Astrocyte of the hippocampus (primary cell): Measurements from ENCODE around the gene PAX6.

Source experiments
- DNase-seq: peaks from one replicate; pipeline ENCODE4 v3.0.0; 2011; ENCODE audit warnings: low read depth, low spot score

PAX6 gene

GRCh38 chr11:31822927-31823643 is 12.0 kb upstream of the PAX6 start:
- peak; percentile 2 for DNase-seq

DNA sequence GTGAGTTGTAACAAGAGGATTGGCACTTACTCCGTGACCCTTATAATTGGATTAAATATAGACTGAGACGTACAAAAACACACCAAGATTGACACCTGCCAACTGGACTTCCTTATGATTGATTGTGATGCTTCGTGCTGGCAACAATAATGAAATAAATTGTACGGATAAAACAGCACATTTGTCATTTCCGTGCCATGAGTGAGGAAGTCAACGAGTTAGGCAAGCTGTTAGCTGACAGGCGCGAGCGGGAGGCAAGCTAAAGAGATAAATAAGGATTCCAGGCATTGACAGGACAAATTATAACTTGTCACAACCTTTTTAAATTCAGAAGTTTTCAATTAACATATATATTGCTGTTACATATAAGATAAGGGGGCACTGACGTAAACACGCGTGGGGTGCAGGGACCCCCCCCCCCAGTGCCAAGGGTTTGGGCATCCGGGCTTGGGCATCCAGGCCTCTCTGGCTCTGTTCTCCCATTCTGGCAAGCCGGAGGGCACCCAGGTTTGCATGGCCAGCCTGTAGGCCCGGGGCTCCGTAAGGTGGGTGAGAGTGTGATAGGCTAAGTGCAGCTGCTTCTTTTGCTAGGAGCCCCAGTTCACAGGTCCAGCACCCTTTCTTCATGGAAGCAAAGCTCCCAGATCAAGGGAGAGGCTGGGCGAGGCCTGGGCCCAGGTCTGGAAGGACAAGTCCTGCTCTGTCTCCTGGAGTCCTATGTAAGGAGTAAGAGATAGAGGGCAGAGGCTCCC is 11.2 kb upstream of the PAX6 start:
- DNase-seq = no peak

- no peak for DNase-seq
Measured at GRCh38 chr11:31821766-31822165, 10.6 kb upstream of the PAX6 start.

- DNase-seq = no peak
Measured at GRCh38 chr11:31821235-31821764, 10.2 kb upstream of the PAX6 start.

- peak; percentile 6 for DNase-seq
Measured at GRCh38 chr11:31820438-31820818, 9.3 kb upstream of the PAX6 start.

DNA sequence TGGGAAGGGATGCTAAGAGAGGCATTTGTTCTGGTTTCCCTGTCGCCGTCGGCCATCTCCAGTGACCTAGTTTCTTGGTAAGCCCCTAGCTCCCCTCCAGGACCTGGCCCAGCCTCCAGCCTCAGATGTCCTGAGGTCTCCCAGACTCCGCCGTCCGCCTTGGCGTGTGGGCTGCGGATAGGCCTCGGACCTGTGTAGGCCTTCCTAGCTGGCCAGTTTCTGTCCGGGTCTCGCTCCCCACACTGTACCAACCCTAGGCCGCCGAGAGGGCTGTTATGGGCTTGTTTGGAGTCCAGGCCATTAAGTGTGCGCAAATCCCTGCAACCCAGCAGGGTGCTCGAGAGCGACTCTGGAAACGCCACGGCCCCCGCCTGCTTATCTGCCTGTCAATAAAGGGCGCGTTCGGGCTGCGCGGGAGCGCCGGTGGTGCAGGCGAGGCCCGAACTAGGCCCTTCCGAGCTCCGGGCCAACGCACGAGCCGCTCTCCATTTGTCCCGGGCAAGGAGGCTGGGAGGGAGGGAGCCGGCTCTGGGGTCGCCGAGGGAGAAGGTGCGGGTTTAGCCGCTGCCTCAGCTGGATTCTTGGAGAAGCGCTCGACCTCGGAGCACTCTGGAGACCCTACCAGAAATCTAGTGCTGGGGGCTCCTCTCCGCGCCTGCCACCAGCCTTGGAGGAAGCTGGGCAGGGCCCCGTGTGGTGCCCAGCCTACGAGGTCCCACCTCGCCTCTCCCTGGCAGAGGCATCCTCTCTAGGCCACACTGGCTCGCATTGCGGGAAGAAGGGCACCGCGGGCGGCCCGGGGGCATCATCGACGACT is 8.7 kb upstream of the PAX6 start:
- no peak for DNase-seq

- DNase-seq = no peak
Measured at GRCh38 chr11:31818874-31819331, 7.8 kb upstream of the PAX6 start.

DNA sequence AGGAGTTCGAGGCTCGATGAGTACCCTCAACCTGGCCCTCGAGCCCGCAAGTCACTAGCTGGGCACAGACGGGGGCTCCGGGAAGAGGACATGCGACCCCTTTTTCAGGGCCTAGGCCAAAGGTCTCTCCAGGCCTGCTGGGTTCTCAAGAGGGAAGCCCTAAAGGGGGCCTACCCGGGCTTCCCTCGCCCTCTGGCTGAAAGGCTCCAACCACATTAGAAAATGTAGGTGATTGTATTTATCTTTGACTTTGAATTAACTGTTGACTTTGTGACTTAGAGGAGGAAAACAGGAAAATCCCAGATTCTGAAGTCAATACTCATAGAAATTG is 7.3 kb upstream of the PAX6 start:
- no peak for DNase-seq

DNA sequence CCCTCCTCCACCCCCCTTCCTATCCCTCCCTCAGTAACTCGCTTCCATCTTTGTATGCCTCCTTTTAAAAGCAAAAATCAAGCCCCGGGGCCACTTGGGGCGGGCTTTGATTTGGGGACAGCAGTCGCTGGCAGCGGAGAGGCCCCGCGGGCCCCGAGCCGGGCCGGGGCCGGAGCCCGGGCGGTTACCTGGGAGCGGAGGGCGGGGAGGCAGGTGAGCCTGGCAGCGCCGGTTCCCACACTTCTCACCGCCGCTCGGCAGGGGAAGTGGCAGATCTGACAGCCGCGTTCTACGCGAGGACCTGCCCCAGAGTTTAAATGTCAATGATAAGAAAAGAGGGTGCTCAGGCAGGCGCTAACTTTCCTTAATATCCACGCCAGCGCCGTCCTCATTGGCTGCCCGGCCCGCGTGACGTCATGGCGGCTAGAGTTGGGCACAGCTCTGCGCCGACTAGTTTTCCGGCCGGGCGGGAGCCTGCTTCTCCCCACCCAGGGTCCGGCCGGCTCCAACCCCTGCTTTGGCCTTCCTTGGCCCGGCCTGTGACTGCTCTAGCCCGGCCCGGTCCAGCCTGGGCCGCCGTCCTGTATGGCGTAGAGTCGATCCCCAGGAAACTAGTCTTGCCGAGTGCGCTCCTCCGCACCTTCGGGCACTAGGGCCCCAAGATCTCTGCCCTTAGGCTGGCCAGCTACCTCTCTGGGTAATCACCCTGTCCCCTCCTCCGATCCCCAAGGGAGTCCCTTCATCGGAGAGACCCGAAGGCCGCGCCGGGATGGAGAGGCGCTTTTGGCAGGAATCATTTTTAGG is 6.7 kb upstream of the PAX6 start:
- DNase-seq = peak; percentile 85

GRCh38 chr11:31817054-31817620 is 6.0 kb upstream of the PAX6 start:
- DNase-seq = peak; percentile 63

DNA sequence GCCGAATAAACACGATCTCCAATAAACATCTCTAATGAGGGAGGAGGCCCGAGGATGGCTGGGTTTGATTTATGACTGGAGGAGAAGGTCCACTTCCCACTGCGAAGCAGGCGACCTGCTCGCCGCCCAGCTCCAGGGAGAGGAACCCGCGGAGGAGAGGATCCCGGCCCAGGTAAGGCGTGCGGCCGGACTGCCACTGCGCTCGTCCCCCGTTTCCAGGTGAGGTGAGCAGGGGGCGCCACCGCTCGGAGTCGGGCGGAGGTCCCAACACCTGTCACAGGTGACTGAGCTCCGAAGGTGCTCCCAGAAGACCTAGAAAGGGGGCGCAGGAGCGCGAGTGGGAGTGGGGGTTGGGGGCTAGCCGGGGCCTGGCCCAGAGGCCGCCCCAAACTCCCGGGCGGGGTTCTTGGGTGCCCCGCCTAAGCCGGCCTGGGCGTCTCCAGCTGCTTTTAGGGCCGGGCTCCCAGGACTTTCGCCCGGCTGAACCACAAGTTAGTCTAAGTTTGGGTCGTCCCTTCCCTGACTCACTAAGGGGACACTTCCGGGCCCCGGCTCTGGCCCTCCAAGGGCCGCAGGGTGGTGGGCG is 5.4 kb upstream of the PAX6 start:
- DNase-seq = no peak

DNA sequence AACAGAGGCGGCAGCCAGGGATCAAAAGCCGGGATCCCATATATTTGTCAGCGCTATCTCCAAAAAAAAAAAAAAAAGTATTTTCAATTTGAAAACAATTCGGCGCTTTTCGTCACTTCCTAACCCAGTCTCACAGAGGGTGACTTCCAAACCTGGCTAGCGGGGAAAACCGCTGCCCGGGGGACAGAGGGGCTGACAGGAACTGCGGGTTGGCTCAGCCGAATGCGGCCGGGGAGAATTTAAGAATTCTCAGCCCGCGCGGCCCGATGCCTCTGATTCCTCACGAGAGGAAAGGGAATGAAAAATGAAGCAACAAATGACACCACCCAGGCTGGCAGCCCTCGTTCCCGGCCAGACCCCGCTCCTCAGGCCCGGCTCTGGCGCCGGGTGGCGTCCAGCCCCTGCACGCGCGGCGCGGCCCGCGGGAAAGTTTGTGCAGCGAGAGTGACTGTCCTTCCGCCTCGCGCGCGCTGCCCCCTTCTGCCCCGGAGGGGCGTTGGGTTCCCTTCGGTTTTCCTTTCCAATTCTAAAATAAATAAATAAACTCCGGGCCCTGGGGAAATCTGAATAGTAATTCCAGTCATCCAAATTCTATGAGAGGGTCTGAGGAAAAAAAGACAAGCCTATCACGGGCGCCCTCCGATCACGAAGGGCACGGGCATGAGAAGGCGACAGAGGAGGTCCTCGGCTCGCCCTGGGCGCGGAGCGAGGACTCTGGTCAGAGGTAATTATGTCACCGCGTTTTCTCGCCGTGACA is 4.8 kb upstream of the PAX6 start:
- DNase-seq = peak; percentile 63

GRCh38 chr11:31814176-31814868 is 3.2 kb upstream of the PAX6 start:
- peak; percentile 82 for DNase-seq

- peak; percentile 88 for DNase-seq
Measured at GRCh38 chr11:31813391-31814175, 2.5 kb upstream of the PAX6 start.

GRCh38 chr11:31812383-31813381 is 1.6 kb upstream of the PAX6 start:
- DNase-seq = peak; percentile 86

DNA sequence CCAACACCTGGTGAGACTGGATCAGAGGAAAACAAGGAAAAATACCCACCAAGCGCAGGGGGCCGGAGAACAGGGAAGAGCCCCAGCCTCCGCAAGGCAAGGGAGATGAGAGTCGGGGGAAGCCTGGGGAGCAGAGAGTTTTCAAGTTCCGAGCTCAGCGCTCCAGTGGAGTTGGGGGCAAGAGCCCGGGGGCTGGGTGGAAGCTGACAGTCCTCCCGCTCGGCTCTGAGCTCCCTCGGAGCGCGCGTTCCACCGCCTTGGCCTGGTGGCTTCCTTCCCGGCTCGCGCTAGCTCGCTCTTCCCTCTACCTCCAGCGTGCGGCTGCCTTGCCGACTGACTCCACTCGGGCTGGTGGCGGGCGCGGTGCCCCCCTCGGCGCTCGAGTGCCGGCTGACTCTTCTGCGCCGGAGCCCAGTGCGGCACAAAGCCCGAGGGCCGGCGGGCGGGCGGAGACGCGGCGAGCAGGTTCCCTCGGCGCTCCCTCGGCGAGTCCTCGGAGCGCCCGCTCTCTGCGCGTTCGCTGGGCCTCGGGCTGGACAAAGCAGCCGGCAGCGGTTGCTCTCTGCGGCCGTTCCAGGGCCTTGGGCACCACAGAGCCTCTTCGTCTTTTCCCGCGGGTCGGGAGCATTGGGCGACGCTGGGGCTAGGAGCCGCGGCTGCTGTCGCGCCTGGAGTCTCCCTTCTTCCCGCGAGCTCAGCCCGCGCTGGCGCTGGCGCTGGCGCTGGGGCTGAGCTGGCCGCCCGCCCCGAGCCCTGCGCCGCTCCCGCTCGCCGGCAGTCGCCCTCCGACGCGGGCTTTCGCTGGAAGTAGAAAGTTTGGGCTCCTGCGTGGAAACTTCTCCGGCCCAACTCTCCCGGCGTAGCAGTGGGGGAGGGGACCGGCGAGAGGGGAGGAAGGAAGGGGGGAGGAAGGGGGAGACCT is 1.0 kb downstream of the PAX6 start:
- DNase-seq = peak; percentile 64
